Measurements from ENCODE around the gene GPR85. TPM values are rescaled to one million over a fixed set of nuclear protein-coding genes. Genes with fewer than 3 reads are reported as not detected.

Gene GPR85
- total RNA-seq, 1 experiment from 2014 or later: not detected

DNA sequence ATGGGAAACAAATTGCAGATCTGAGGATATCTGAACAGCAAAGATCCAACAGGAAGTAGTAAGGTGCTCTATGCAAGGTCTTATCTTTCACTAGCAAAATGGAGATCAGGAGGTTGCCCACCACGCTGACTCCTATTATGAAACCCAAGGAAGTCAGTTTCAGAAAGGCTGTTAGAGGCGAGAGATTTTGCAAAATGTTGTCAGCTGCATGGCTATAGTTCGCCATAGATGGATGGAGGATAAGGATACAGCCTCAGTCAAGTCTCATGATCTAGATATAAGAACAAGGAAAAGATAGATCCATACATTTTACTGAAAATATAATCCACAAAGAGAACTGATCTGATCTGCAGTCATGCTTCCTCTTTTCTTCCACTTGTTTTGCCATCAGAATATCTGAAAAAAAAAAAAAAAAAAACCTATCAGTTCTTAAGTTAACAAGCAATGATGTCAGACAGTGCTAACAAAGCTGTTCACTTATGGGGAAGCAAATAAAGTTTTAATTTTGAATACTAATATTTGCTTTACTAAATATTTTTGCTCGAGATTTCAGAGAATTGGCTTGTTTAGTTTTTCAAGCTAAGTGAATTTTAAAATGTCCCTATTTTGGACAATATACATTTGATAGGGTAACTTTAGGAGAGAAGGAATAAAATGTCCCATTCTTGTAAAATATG, 2.0 kb downstream of the GPR85 start:
- Mint-ChIP-seq H3K27ac (ENCODE audit: unreplicated experiment) (no peak overlapping the region), H3K4me3 (ENCODE audit: low read depth, unreplicated experiment) (no peak overlapping the region), H3K27me3 (ENCODE audit: unreplicated experiment) (no peaks in the 10 kb centered on the region), H3K9me3 (ENCODE audit: low read depth, unreplicated experiment) (no peaks in the 10 kb centered on the region), H3K36me3 (ENCODE audit: insufficient read depth, unreplicated experiment) (peaks cover 5% of the 10 kb centered on the region), H3K4me1 (ENCODE audit: low read depth, unreplicated experiment) (no peaks in the 10 kb centered on the region)
- no peak for DNase-seq
- CTCF ChIA-PET: no interaction called here
- no TSS peak for BruUV-seq (replicated peaks)
- intact Hi-C loops (cut with micrococcal nuclease; ENCODE audit: unreplicated experiment): no loop called here
- TF ChIP-seq, protein P1, sequence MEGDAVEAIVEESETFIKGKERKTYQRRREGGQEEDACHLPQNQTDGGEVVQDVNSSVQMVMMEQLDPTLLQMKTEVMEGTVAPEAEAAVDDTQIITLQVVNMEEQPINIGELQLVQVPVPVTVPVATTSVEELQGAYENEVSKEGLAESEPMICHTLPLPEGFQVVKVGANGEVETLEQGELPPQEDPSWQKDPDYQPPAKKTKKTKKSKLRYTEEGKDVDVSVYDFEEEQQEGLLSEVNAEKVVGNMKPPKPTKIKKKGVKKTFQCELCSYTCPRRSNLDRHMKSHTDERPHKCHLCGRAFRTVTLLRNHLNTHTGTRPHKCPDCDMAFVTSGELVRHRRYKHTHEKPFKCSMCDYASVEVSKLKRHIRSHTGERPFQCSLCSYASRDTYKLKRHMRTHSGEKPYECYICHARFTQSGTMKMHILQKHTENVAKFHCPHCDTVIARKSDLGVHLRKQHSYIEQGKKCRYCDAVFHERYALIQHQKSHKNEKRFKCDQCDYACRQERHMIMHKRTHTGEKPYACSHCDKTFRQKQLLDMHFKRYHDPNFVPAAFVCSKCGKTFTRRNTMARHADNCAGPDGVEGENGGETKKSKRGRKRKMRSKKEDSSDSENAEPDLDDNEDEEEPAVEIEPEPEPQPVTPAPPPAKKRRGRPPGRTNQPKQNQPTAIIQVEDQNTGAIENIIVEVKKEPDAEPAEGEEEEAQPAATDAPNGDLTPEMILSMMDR (IDR thresholded peaks at IDR 0.05; ENCODE audit: unreplicated experiment): no peak

DNA sequence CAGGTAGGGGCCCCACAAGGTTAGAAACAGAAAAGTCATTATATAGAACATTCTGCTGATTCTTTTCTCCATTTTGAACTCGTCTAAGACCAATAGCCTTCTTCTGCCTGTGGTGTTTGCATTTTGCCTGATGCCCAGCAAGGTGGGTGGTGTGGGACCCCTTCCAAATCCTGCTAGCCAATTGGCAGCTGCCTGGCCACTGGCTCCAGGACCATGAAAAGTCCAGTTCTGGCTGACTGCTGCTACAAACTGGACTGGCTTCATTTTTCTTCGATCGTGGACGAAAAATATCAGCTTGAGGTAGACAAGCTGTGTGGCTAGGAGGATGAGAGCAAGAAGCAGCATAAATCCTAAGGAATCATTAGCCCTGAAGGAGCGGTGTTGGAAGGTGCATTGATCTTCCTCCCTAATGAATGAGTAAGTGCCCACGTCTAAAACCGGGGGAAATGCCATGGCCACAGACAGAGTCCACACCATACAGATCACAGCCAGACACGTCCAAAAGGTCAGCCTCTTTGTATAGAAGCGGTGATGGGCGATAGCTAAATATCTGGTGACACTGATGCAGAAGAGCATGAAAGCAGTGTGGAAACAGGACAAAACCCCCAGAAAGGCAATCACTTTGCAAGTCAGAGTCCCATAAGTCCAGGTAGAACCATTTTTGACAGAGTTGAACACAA, 2.7 kb downstream of the GPR85 start:
- H3K4me3 Mint-ChIP-seq (ENCODE audit: low read depth, unreplicated experiment): no peak overlapping the region
- intact Hi-C loops (cut with micrococcal nuclease; ENCODE audit: unreplicated experiment): no loop called here
- H3K27me3 Mint-ChIP-seq (ENCODE audit: unreplicated experiment): no peaks in the 10 kb centered on the region
- H3K4me1 Mint-ChIP-seq (ENCODE audit: low read depth, unreplicated experiment): no peaks in the 10 kb centered on the region
- no peak for DNase-seq
- CTCF ChIA-PET: no interaction called here
- H3K36me3 Mint-ChIP-seq (ENCODE audit: insufficient read depth, unreplicated experiment): peaks cover 5% of the 10 kb centered on the region
- H3K9me3 Mint-ChIP-seq (ENCODE audit: low read depth, unreplicated experiment): no peaks in the 10 kb centered on the region
- no TSS peak for BruUV-seq (replicated peaks)
- TF ChIP-seq, protein P1 (IDR thresholded peaks at IDR 0.05; ENCODE audit: unreplicated experiment): no peak
- no peak overlapping the region for H3K27ac Mint-ChIP-seq (ENCODE audit: unreplicated experiment)

DNA sequence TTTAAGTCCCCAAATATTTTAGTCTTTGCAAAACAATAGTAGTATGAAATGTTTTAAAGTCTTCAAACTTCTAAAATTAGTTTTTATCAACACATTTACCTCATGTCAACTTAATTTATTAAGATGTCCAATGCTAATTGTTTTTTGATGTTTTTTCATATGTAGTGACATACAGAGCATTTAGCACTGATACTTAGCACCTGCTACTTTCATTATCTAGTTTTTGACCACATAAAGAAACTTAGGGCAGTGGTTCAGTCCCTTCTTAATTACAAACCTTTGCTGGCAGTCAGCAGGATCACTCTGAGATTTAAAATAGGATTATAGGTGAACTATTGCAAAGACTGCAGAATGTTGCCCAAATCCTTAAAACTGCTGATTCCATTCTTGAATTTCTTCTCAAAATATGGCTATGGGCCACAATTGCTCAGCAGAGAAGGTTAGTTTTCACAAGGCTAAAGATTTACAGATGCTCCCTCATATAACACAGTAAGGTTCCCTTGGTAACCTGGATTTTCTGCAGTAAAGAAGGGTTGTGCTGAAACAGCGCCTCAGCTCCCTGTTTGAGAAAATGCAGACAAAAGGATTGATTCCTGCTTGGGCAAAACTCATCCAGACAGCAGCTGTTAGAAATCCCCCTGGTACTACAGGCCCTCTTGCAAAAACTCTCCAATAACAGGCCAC, 3.4 kb downstream of the GPR85 start:
- TF ChIP-seq, protein P1 (IDR thresholded peaks at IDR 0.05; ENCODE audit: unreplicated experiment): no peak
- intact Hi-C loops (cut with micrococcal nuclease; ENCODE audit: unreplicated experiment): no loop called here
- H3K4me1 Mint-ChIP-seq (ENCODE audit: low read depth, unreplicated experiment): no peaks in the 10 kb centered on the region
- H3K36me3 Mint-ChIP-seq (ENCODE audit: insufficient read depth, unreplicated experiment): peaks cover 5% of the 10 kb centered on the region
- CTCF ChIA-PET: no interaction called here
- no TSS peak for BruUV-seq (replicated peaks)
- H3K27ac Mint-ChIP-seq (ENCODE audit: unreplicated experiment): no peak overlapping the region
- no peaks in the 10 kb centered on the region for H3K27me3 Mint-ChIP-seq (ENCODE audit: unreplicated experiment)
- no peak overlapping the region for H3K4me3 Mint-ChIP-seq (ENCODE audit: low read depth, unreplicated experiment)
- DNase-seq: no peak
- no peaks in the 10 kb centered on the region for H3K9me3 Mint-ChIP-seq (ENCODE audit: low read depth, unreplicated experiment)

DNA sequence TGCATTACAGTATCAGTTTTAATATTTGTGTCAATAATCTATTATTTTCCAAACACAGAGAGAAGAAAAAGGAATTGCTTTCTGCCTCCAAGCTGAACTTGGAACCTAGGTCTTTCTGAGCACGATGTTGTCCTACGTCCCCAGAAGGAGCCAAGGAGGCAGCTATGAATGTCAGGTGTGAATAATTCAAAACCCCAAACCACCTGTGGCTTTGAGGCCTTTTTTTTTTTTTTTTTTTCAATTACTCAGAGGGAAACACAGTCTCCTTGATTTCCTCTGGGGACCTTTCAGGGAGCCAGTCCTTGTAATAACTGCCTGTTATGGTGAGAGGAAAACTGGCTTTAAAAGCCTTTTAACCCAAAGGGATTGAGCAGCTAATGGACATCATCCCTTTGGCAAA, 8.3 kb downstream of the GPR85 start:
- TF ChIP-seq, protein P1 (IDR thresholded peaks at IDR 0.05; ENCODE audit: unreplicated experiment): no peak
- Mint-ChIP-seq H3K36me3 (ENCODE audit: insufficient read depth, unreplicated experiment) (no peaks in the 10 kb centered on the region), H3K4me3 (ENCODE audit: low read depth, unreplicated experiment) (no peak overlapping the region), H3K4me1 (ENCODE audit: low read depth, unreplicated experiment) (no peaks in the 10 kb centered on the region), H3K27me3 (ENCODE audit: unreplicated experiment) (no peaks in the 10 kb centered on the region), H3K27ac (ENCODE audit: unreplicated experiment) (no peak overlapping the region), H3K9me3 (ENCODE audit: low read depth, unreplicated experiment) (no peaks in the 10 kb centered on the region)
- no peak for DNase-seq
- CTCF ChIA-PET: no interaction called here
- intact Hi-C loops (cut with micrococcal nuclease; ENCODE audit: unreplicated experiment): no loop called here
- no TSS peak for BruUV-seq (replicated peaks)

All from Calu3 (cell line).